GM18505 (cell line): Measurements from ENCODE around the gene MRPL3.

Experiments
- ATAC-seq: cut with Tn5 transposase; IDR thresholded peaks from one replicate; pipeline ENCODE4 v1.9.1; 2021; ENCODE audit not compliant: unreplicated experiment
- POLR2A ChIP-seq: IDR thresholded peaks from 4 replicates; pipeline ENCODE4 v1.6.1; 2011; ENCODE audit warnings: borderline replicate concordance; ENCODE audit not compliant: insufficient read depth, insufficient read length; ENCODE audit errors: extremely low read depth

The MRPL3 gene

DNA sequence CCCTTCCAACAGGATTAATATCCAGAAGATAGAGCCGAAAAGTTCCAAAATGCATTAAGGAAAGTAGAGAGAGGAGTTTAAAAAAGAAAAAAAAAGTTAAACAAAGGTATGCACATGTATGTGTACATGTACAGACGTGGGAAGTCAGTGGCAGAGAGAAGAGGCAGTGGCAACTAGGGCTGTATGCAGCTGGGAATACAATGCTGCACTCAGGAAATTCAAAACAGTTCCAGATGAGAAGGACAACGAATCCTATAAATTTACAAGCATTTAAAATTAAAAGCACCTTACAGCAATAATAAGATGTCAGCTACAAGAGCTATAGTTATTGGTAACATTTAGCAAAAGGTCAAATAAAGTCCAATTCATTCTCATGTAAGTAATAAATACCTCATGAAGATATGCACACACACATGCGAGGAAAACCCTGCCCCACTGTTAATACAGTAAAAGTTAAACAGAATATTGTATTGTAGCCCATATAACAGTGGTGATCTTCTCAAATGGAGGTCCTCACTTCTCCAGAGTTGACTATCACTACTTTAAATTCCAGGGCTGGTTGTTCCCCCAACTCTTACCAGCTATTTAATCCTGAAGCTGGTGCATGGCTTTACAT, 18.2 kb downstream of the MRPL3 start:
- no peak for TF ChIP-seq POLR2A
- ATAC-seq = no peak

DNA sequence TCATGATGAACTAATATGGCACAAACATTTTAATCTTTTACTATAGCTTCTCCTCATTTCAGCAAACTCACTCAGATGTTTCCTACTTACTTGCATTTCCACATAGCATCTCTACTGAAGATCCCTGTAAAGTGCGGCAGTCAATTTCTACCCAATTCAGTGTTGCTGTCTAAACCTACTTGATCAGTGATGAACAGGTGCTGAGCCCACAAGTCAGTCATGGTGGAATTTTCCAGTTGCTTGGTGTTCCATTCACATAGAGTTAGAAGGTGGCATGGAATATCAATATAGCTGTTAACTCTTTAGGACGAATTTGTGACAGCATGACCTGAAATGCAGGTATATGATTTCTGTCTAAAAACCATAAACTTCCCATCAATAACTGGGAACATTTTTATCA, 22.7 kb downstream of the MRPL3 start:
- ATAC-seq = no peak
- no peak for TF ChIP-seq POLR2A

DNA sequence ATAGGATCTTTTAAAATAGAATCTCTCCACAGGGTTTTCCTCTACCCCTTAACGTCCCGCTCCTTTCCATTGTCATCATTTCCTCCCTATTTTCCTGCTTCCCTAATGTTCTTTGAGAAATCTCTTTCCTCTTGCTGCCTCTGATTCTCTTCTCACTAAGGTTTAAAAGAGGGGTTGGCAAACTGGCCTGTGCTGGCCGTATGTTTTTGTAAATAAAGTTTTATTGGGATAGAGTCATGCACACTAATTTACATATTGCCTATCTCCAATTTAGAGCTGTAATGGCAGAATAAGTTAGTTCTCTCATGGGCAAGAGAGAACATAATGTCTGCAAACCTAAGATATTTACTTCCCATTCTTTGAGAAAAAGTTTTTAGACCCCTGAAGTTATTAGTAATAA, 25.0 kb downstream of the MRPL3 start:
- no peak for ATAC-seq
- no peak for TF ChIP-seq POLR2A

DNA sequence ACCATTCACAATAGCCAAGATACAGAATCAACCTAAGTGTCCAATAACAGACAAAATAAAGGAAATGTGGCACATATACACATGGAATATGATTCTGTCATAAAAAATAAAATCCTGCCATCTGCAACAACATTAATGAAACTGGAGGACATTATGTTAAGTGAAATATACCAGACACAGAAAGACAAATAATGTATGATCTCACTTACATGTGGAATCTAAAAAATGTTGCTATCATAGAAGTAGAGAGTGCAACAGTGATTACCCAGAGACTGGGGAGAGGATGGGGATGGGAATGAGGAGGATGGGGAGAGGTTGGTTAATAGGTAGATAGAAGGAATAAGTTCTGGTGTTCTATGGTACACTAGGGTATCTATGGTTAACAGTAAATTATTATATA, 28.7 kb downstream of the MRPL3 start:
- ATAC-seq = no peak
- no peak for TF ChIP-seq POLR2A

DNA sequence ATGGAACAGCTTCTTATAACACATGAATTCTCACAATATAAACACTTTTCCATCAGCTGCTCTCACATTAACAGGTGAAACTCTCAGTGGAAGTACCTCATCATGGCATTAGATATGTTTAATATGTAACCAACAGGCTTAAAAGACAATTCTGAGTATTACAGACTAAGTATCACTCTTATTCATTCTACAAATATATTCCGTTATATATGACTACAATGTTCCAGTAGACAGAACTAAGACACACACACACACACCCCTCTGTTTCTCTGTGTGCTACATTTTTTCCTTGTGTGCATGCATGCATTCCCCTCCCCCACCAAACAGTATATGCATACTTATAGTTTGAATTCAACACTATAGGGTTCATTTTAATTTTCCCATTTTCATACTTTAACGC, 32.4 kb downstream of the MRPL3 start:
- no peak for TF ChIP-seq POLR2A
- ATAC-seq = no peak

DNA sequence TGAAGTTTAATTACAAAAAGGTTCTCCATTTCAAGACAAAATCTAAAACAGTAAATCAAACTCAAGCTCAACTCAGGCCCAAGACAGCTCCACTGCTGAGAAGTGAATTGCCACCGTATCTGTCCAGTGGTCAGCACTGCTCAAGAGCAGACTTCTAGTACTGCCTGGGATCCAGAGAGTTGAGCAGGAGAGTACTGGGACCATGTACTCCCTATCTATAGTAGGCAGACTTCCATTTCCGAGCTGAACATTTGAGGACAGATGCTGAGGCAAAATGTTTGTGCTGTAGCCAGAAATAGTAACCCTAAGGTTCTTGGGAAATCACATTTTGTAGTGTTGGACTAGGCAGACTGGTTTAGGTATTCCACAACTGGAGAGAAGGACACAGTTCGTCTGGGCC, 44.1 kb downstream of the MRPL3 start:
- no peak for ATAC-seq
- TF ChIP-seq POLR2A = no peak

DNA sequence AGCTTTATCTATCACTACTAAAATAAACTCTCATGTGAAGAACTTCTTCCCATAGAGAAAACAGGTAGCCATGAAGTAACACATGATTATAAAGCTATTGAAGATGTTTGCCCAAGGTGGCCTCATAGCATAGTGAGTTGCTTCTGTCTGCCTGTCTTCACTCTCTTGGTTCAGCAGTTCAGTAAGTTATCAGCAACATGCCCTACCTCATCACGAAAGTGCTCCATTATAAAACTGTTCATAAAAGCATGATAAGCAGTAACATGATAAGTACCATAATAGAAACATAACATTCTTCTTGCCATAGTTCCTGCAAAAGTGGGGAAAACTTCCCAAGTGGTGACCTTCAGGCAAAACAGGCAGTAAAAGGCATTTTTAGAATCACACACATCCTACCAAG, 45.6 kb downstream of the MRPL3 start:
- ATAC-seq = no peak
- TF ChIP-seq POLR2A = no peak

DNA sequence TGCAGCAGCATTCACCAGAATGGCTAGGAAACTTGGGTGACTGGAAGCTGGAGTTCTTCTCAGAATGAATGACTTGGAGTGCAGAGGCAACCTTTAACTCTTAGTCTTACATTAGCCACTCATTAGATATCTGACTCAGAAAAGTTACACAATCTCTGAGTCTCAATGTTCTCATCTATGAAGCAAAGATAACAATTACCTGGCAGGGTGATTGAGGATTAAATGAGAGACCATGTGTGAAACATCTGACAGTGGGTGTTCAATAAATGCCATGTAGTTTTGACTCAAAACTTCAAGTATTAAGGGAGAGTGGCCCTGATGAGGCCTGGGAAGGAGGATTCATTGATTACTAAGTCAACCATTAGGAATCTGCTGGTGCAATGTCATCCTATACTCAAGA, 48.3 kb downstream of the MRPL3 start:
- no peak for ATAC-seq
- no peak for TF ChIP-seq POLR2A

DNA sequence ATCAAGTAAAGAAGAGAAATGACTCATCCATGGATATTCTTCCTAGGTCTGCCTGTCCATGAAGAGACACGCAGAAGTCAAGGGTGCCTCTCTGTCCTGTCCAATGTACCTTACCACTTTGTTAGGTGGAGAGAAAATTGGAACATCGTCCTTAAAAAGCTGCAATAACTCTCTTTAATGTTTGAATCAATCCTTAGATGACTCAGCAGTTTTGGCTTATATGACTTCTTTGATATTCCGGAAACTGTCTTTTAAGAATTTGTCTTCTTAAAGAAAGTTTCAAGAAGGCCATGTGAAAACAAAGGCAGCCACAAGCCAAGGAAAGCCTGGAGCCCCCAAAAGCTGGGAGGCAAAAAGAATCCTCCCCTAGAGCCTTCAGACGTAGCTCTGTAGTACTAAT, 49.2 kb downstream of the MRPL3 start:
- ATAC-seq = no peak

DNA sequence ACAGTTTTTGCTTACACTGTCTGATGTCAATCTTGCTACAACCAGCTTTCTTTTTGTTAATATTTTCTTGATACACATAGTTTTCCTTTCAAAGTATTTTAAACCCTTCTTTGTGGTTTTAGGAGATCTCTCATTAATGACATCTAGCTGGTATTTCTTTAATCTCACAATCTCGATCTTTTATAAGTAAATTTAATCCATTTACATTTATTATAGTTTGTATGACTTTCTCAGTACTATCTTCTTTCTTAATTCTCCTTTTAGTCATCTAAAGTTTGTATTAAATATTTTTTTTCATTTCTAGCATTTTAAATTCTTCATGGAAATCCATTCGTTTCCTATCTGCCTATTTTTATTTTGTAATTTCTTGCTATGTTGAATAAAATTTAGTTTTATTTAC, 55.4 kb downstream of the MRPL3 start:
- no peak for ATAC-seq
- no peak for TF ChIP-seq POLR2A

More for the DNA sequence above, 49.2 kb downstream of the MRPL3 start:
- TF ChIP-seq POLR2A = no peak

DNA sequence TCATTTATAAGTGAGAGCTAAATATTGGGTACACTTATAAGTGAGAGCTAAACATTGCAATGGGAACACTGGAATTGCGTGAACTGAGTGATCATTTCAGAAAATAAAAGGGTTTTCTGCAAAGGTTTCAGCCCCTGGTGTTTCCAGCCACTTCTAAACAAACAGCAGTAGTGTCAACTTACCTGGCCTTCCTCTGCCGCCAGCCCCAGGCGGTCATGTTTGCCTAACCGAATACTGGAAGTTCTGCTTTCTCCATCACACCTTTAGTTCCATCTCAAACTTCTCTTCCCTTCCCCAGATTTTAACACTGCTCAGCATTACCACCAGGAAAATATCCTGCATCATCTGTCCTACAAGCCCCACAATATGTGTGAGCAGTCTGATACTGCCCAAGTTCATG, 58.6 kb downstream of the MRPL3 start:
- no peak for TF ChIP-seq POLR2A
- no peak for ATAC-seq

DNA sequence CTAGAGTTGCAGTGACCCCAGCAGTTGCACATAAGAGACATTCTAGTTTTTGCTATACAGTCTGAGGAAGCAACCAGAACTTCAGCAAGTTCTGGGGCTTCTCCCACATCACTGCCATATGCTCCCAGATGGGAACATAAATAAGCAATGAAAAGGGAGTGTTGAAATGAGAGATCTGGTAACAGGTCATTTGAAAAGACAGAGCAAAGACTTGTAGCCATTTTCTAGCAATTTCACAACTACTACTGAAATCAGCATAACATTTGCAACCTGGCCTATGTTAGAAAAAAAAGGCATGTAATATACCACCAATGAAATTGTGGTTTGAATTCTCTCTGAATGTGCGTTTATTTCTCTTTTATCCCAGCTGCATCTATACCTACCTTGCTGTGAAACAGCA, 63.7 kb downstream of the MRPL3 start:
- no peak for ATAC-seq
- no peak for TF ChIP-seq POLR2A

DNA sequence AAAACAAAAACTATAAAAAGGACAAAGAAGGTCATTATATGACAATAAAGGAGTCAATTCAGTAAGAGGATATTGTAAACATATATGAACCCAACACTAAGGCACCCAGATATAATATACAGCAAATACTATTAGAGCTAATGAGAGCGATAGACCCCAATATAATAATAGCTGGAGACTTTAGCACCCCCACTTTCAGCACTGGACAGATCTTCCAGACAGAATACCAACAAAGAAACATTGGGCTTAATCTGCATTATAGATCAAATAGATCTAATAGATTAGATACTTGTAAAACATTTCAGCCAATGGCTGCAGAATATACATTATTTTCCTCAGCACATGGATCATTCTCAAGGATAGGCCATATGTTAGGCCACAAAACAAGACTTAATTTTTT, 67.8 kb downstream of the MRPL3 start:
- TF ChIP-seq POLR2A = no peak
- no peak for ATAC-seq

DNA sequence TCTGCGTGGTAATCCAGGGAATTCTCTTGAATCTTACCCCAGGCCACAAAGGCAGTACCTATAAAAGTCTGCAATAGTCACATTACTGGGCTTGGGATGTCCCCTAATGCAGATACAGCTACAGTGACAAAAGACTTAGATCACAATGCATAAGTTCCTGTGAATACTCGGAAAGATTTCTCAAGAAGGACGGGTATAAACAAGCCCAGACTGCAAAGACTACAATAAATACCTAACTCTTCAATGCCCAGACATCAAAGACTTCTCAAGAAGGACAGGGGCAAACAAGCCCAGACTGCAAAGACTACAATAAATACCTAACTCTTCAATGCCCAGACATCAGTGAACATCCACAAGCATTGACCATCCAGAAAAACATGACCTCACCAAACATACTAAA, 70.3 kb downstream of the MRPL3 start:
- no peak for ATAC-seq
- no peak for TF ChIP-seq POLR2A

DNA sequence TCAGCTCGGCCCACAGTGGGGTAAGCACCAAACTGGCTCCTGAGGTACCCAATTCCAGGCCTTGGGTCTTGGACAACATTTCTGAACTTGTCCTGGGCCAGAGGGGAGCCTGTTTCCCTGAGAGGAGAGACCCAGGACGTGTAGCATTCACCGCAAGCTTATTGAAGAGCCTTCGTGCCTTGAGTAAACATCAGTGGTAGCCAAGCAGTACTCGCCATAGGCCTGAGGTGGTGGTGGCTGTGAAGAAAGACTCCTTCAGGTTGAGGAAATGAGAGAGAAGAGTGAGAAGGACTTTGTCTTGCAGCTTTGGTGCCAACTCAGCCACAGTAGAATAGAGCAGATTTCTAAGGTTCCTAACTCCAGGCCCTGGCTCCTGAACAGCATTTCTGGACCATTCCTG, 71.0 kb downstream of the MRPL3 start:
- ATAC-seq = no peak
- no peak for TF ChIP-seq POLR2A
